Measurements from ENCODE around the gene HARBI1. TPM values are rescaled to one million over a fixed set of nuclear protein-coding genes. Genes with fewer than 3 reads are reported as not detected.
"Not testable (repeated sequence)": the region's sequence is repeated elsewhere in the genome, so short reads cannot be mapped to it uniquely, and the experiment has no call there.

Gene HARBI1
- total and polyA plus RNA-seq, 2 experiments from 2014 or later = 2.2 to 9.8 TPM

DNA sequence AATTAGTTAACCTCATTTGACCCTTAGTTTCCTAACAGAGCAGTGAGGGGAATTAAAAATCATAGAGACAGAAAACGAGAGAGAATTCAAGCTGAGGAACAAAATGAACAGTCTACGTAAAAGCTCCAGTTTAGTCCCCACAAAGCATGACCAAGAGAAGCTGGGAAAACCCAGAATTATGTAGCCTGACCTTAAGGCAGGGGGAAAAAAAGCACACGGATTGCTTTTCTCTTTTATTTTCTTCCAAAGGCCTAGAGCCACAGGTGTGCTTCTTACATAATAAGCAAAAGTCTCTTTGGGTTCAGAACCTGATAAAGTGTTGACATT is 22.7 kb downstream of the HARBI1 start:
- H3K4me3 ChIP-seq = peak overlapping the region; percentile 94
- peaks cover 9% of the 10 kb centered on the region for H3K4me1 ChIP-seq (ENCODE audit: low read depth)
- H3K36me3 ChIP-seq = no peaks in the 10 kb centered on the region
- peak overlapping the region; percentile 94 for H3K27ac ChIP-seq
- no peak for TF ChIP-seq CTCF (IDR thresholded peaks at IDR 0.05; ENCODE audit: low read depth, low read length)
- H3K9me3 ChIP-seq (ENCODE audit: low read depth) = no peaks in the 10 kb centered on the region
- H3K27me3 ChIP-seq = no peaks in the 10 kb centered on the region
- DNase-seq (ENCODE audit: low read depth in 1 of 2, low spot score in 1 of 2) = no peak

GRCh38 chr11:46593550-46594373 is 23.3 kb downstream of the HARBI1 start, which contains the start of gene AMBRA1:
AMBRA1 (minus strand) TSS chr11:46594023; CDS start chr11:46548380, 45,643 bp downstream.
- H3K27me3 ChIP-seq = no peaks in the 10 kb centered on the region
- no peaks in the 10 kb centered on the region for H3K9me3 ChIP-seq (ENCODE audit: low read depth)
- H3K36me3 ChIP-seq = no peaks in the 10 kb centered on the region
- peak within 1 kb of the TSS; percentile 94 for H3K27ac ChIP-seq
- peaks cover 9% of the 10 kb centered on the region for H3K4me1 ChIP-seq (ENCODE audit: low read depth)
- DNase-seq (ENCODE audit: low read depth in 1 of 2, low spot score in 1 of 2) = peak; percentile 93 to 94
- TF ChIP-seq CTCF (IDR thresholded peaks at IDR 0.05; ENCODE audit: low read depth, low read length) = no peak
- peak within 1 kb of the TSS; percentile 94 for H3K4me3 ChIP-seq

GRCh38 chr11:46590740-46591605 is 26.1 kb downstream of the HARBI1 start:
- H3K27me3 ChIP-seq = no peaks in the 10 kb centered on the region
- H3K4me1 ChIP-seq (ENCODE audit: low read depth) = peaks cover 9% of the 10 kb centered on the region
- DNase-seq (ENCODE audit: low read depth in 1 of 2, low spot score in 1 of 2) = peak in 1 of 2 donors; percentile 10
- H3K9me3 ChIP-seq (ENCODE audit: low read depth) = no peaks in the 10 kb centered on the region
- no peak overlapping the region for H3K27ac ChIP-seq
- no peak for TF ChIP-seq CTCF (IDR thresholded peaks at IDR 0.05; ENCODE audit: low read depth, low read length)
- H3K4me3 ChIP-seq = no peak overlapping the region
- no peaks in the 10 kb centered on the region for H3K36me3 ChIP-seq

DNA sequence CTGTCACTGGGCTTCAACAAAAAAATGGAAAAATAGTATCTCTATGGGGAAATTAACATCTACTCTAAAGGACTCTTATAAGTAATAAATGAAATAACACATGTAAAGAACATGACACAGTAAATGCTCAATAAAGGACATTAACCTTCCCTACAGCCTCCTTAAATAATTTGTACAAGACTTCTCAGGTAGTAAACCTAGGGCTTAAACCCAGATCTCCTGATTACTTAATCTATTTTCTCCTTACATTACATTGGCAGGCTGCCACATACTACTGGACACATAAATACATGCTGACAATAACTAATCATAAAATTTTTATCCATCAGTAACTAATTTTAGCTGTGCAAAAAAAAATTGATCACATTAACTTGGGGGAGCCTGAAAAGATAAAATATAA is 28.1 kb downstream of the HARBI1 start:
- Histone ChIP-seq H3K36me3 (no peaks in the 10 kb centered on the region), H3K27ac (no peak overlapping the region), H3K27me3 (no peaks in the 10 kb centered on the region), H3K4me1 (ENCODE audit: low read depth) (peaks cover 5% of the 10 kb centered on the region), H3K4me3 (no peak overlapping the region), H3K9me3 (ENCODE audit: low read depth) (no peaks in the 10 kb centered on the region)
- no peak for DNase-seq (ENCODE audit: low read depth in 1 of 2, low spot score in 1 of 2)
- no peak for TF ChIP-seq CTCF (IDR thresholded peaks at IDR 0.05; ENCODE audit: low read depth, low read length)

DNA sequence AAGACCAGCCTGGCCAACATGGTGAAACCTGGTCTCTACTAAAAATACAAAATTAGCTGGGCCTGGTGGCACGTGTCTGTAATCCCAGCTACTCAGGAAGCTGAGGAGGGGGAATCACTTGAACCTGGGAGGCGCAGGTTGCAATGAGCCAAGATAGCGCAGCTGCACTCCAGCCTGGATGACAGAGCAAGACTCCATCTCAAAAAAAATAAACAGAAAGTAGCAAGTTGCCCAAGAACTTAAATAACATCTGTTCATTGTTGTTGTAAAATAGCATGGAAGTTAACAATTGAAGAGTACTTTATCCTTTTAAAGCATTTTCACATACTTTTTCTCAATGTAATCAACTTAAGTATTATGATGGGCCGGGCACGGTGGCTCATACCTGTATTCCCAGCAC is 28.9 kb downstream of the HARBI1 start:
- H3K4me1 ChIP-seq (ENCODE audit: low read depth) = peaks cover 5% of the 10 kb centered on the region
- H3K27ac ChIP-seq = no peak overlapping the region
- no peak overlapping the region for H3K4me3 ChIP-seq
- no peaks in the 10 kb centered on the region for H3K36me3 ChIP-seq
- no peaks in the 10 kb centered on the region for H3K27me3 ChIP-seq
- H3K9me3 ChIP-seq (ENCODE audit: low read depth) = no peaks in the 10 kb centered on the region
- no peak for DNase-seq (ENCODE audit: low read depth in 1 of 2, low spot score in 1 of 2)
- TF ChIP-seq CTCF (IDR thresholded peaks at IDR 0.05; ENCODE audit: low read depth, low read length) = no peak

DNA sequence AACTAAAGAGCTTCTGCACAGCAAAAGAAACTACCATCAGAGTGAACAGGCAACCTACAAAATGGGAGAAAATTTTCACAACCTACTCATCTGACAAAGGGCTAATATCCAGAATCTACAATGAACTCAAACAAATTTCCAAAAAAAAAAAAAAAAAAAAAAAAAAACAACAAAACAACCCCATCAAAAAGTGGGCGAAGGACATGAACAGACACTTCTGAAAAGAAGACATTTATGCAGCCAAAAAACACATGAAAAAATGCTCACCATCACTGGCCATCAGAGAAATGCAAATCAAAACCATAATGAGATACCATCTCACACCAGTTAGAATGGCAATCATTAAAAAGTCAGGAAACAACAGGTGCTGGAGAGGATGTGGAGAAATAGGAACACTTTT is 33.5 kb downstream of the HARBI1 start:
- H3K4me3 ChIP-seq; H3K4me1 ChIP-seq (ENCODE audit: low read depth); H3K9me3 ChIP-seq (ENCODE audit: low read depth); H3K27ac ChIP-seq; H3K27me3 ChIP-seq; H3K36me3 ChIP-seq; DNase-seq (ENCODE audit: low read depth in 1 of 2, low spot score in 1 of 2): not testable (repeated sequence)

Measured in cardiac muscle cell (in vitro differentiated cells and primary cell).